ENCODE measurements around the gene SH3BP1. TPM values are rescaled to one million over a fixed set of nuclear protein-coding genes. Genes with fewer than 3 reads are reported as not detected.
"Not testable (repeated sequence)": the region's sequence is repeated elsewhere in the genome, so short reads cannot be mapped to it uniquely, and the experiment has no call there.

The SH3BP1 gene
- total and polyA plus RNA-seq, 7 experiments from 2014 or later, result 12.9 to 157 (median 80.4) TPM

DNA sequence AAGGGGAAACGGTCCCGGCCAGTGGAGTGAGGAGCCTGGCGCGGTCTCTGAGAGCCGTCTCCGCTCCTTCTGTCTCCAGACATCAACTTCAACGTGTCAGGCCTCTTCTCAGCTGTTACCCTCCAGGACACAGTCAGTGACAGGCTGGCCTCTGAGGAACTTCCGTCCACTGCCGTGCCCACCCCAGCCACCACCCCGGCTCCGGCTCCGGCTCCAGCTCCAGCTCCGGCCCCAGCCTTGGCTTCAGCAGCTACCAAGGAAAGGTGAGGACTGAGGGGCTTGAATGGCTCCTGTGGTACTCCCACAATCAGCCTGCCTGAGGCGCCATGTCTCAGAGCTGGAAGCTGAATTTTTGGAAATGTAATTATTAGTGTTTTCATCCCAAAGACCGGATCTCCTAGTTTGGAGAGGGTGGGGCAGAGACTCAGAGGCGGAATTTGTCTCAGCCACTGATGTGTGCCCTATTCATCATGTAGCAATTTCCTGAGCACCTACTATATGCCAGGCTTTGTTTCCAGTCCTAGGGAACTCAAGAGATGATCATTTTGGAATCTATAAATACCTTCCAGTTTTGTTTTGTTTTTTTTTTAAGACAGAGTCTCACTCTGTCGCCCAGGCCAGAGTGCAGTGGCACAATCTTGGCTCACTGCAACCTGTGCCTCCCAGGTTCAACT, 11.1 kb downstream of the SH3BP1 start:
- no peak for ATAC-seq
- H3K9me3 ChIP-seq (ENCODE audit: control insufficient read depth in 2 of 3, low read length in 3 of 3), result no peaks in the 10 kb centered on the region
- Mint-ChIP-seq H3K9me3 (no peaks in the 10 kb centered on the region), H3K36me3 (peaks cover 0 to 25% (median 5%) of the 10 kb centered on the region in 5 donors), H3K27ac (no peak overlapping the region), H3K4me3 (no peak overlapping the region), H3K27me3 (no peaks in the 10 kb centered on the region), H3K4me1 (peaks cover 0 to 12% (median 0%) of the 10 kb centered on the region in 7 donors)
- POLR2A ChIA-PET, result interaction anchor here (1.1 kb wide), 4 partner anchors 8 to 33 kb away, joined by 3 to 4 read pairs (median 3); partner anchors contain the start of gene PDXP
- H3K4me1 ChIP-seq (ENCODE audit: control insufficient read depth in 2 of 2, insufficient read depth in 2 of 2, low read length in 2 of 2), result no peaks in the 10 kb centered on the region
- peaks cover 21 to 90% (median 46%) of the 10 kb centered on the region in 3 experiments for H3K36me3 ChIP-seq (ENCODE audit: control insufficient read depth in 2 of 3, insufficient read depth in 3 of 3, low read length in 3 of 3)
- H3K4me3 ChIP-seq (ENCODE audit: low read length), result no peak overlapping the region
- CTCF ChIA-PET, result no interaction called here
- no peaks in the 10 kb centered on the region for H3K27me3 ChIP-seq (ENCODE audit: control insufficient read depth in 2 of 2, insufficient read depth in 2 of 2, low read length in 2 of 2)
- H3K27ac ChIP-seq (ENCODE audit: low read depth, low read length), result no peak overlapping the region
- intact Hi-C loops (cut with micrococcal nuclease), result loop anchor here in 1 of 2 donors (10.0 kb wide), 1 partner anchor 194 kb away; the partner anchor contains the start of genes ANKRD54 and EIF3L
- DNase-seq, result no peak

GRCh38 chr22:37654563-37655251, 15.2 kb downstream of the SH3BP1 start:
- no peak overlapping the region for H3K27ac ChIP-seq (ENCODE audit: low read depth, low read length)
- Mint-ChIP-seq H3K27me3 (no peaks in the 10 kb centered on the region), H3K27ac (peak overlapping the region in 3 of 9 donors; percentile 38 to 56 (median 42)), H3K4me3 (no peak overlapping the region), H3K36me3 (peaks cover 0 to 14% (median 5%) of the 10 kb centered on the region in 5 donors), H3K4me1 (peaks cover 9 to 21% (median 16%) of the 10 kb centered on the region in 7 donors), H3K9me3 (no peaks in the 10 kb centered on the region)
- no peaks in the 10 kb centered on the region for H3K27me3 ChIP-seq (ENCODE audit: control insufficient read depth in 2 of 2, insufficient read depth in 2 of 2, low read length in 2 of 2)
- H3K4me3 ChIP-seq (ENCODE audit: low read length), result no peak overlapping the region
- H3K4me1 ChIP-seq (ENCODE audit: control insufficient read depth in 2 of 2, insufficient read depth in 2 of 2, low read length in 2 of 2), result peaks cover 13% of the 10 kb centered on the region in 2 donors
- intact Hi-C loops (cut with micrococcal nuclease), result loop anchor here in 1 of 2 donors (10.0 kb wide), 1 partner anchor 190 kb away; the partner anchor contains the start of genes ANKRD54 and EIF3L
- peaks cover 14 to 49% (median 30%) of the 10 kb centered on the region in 3 experiments for H3K36me3 ChIP-seq (ENCODE audit: control insufficient read depth in 2 of 3, insufficient read depth in 3 of 3, low read length in 3 of 3)
- ATAC-seq (no peak), DNase-seq (no peak)
- POLR2A ChIA-PET, result interaction anchor here (1.1 to 6.4 kb wide), 3 partner anchors 12 to 19 kb away, joined by 3 to 142 read pairs (median 5); partner anchors contain the start of gene LGALS1
- CTCF ChIA-PET, result interaction anchor here (0.6 to 5.4 kb wide), 2 partner anchors 12 to 24 kb away, joined by 3 to 36 read pairs; no protein-coding TSS in a partner anchor
- no peaks in the 10 kb centered on the region for H3K9me3 ChIP-seq (ENCODE audit: control insufficient read depth in 2 of 3, low read length in 3 of 3)

DNA sequence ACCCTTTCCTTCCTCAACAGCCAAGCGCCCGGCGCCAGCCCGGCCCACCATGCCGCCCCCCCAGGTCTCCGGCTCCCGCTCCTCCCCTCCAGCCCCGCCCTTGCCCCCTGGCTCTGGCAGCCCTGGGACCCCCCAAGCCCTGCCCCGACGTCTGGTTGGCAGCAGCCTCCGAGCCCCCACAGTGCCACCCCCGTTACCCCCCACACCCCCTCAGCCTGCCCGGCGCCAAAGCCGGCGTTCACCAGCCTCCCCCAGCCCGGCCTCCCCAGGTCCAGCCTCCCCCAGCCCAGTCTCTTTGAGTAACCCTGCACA, 15.7 kb downstream of the SH3BP1 start:
- Mint-ChIP-seq H3K9me3 (no peaks in the 10 kb centered on the region), H3K4me1 (peaks cover 14 to 26% (median 21%) of the 10 kb centered on the region in 7 donors), H3K36me3 (peaks cover 0 to 12% (median 5%) of the 10 kb centered on the region in 5 donors), H3K27me3 (no peaks in the 10 kb centered on the region), H3K4me3 (no peak overlapping the region), H3K27ac (no peak overlapping the region)
- intact Hi-C loops (cut with micrococcal nuclease), result loop anchor here in 1 of 2 donors (10.0 kb wide), 1 partner anchor 190 kb away; the partner anchor contains the start of genes ANKRD54 and EIF3L
- no peak overlapping the region for H3K27ac ChIP-seq (ENCODE audit: low read depth, low read length)
- H3K36me3 ChIP-seq (ENCODE audit: control insufficient read depth in 2 of 3, insufficient read depth in 3 of 3, low read length in 3 of 3), result peaks cover 14 to 44% (median 28%) of the 10 kb centered on the region in 3 experiments
- H3K9me3 ChIP-seq (ENCODE audit: control insufficient read depth in 2 of 3, low read length in 3 of 3), result no peaks in the 10 kb centered on the region
- H3K4me3 ChIP-seq (ENCODE audit: low read length), result no peak overlapping the region
- H3K27me3 ChIP-seq (ENCODE audit: control insufficient read depth in 2 of 2, insufficient read depth in 2 of 2, low read length in 2 of 2), result no peaks in the 10 kb centered on the region
- CTCF ChIA-PET, result interaction anchor here (0.6 to 5.4 kb wide), 2 partner anchors 13 to 24 kb away, joined by 3 to 36 read pairs; no protein-coding TSS in a partner anchor
- H3K4me1 ChIP-seq (ENCODE audit: control insufficient read depth in 2 of 2, insufficient read depth in 2 of 2, low read length in 2 of 2), result peaks cover 18% of the 10 kb centered on the region in 2 donors
- POLR2A ChIA-PET, result interaction anchor here (6.4 kb wide), 1 partner anchor 19 kb away, joined by 142 read pairs; the partner anchor contains the start of gene LGALS1
- no peak for DNase-seq
- ATAC-seq, result no peak

- H3K27ac Mint-ChIP-seq, result peak overlapping the region in 7 of 9 donors; percentile 22 to 88 (median 69)
- intact Hi-C loops (cut with micrococcal nuclease), result loop anchor here in 1 of 2 donors (10.0 kb wide), 1 partner anchor 188 kb away; the partner anchor contains the start of genes ANKRD54 and EIF3L
Measured at GRCh38 chr22:37656583-37656982, 17.1 kb downstream of the SH3BP1 start.

DNA sequence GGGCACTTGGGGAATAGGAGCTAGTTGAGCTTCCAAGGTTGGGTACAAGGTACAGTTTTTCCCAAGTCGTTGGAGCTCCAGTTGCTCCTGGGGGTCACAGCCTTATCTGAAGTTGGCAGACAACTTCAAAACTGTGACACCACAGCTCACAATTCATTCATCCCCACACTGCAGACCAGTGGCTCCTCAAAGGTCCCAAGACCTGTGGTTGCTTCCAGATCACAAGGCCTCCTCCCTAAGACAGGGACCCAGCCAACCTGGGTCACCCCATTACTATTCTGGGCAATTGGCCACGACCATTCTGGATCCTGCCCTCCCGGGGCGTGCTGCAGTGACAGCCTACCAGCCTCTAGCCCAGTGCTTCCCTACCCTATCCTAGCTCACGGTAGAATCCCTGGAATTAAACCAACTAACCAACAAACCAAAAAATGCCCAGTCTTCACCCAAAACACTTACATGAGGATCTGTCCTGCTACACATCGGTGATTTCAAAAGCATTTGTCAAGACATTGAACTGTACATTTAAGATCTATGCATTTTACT, 18.2 kb downstream of the SH3BP1 start:
- Histone ChIP-seq H3K36me3 (ENCODE audit: control insufficient read depth in 2 of 3, insufficient read depth in 3 of 3, low read length in 3 of 3) (peaks cover 0 to 21% (median 9%) of the 10 kb centered on the region in 3 experiments), H3K27ac (ENCODE audit: low read depth, low read length) (peak overlapping the region; percentile 75)
- H3K4me3 Mint-ChIP-seq, result peak overlapping the region; percentile 84 to 95 (median 89)

More at GRCh38 chr22:37656583-37656982, 17.1 kb downstream of the SH3BP1 start:
- H3K27me3 ChIP-seq (ENCODE audit: control insufficient read depth in 2 of 2, insufficient read depth in 2 of 2, low read length in 2 of 2); H3K9me3 Mint-ChIP-seq; H3K36me3 Mint-ChIP-seq; H3K27me3 Mint-ChIP-seq; H3K27ac ChIP-seq (ENCODE audit: low read depth, low read length); ATAC-seq; H3K4me3 ChIP-seq (ENCODE audit: low read length); H3K4me3 Mint-ChIP-seq; H3K9me3 ChIP-seq (ENCODE audit: control insufficient read depth in 2 of 3, low read length in 3 of 3); DNase-seq: not testable (repeated sequence)
- ChIA-PET POLR2A (interaction anchor here (1.1 to 6.4 kb wide), 4 partner anchors 17 to 35 kb away, joined by 5 to 142 read pairs (median 51); partner anchors contain the start of genes LGALS1 and SH3BP1), CTCF (interaction anchor here (1.7 to 5.4 kb wide), 2 partner anchors 14 to 18 kb away, joined by 4 to 36 read pairs; no protein-coding TSS in a partner anchor)
- H3K4me1 ChIP-seq (ENCODE audit: control insufficient read depth in 2 of 2, insufficient read depth in 2 of 2, low read length in 2 of 2), result peaks cover 23 to 26% of the 10 kb centered on the region in 2 donors
- peaks cover 23 to 40% (median 35%) of the 10 kb centered on the region in 7 donors for H3K4me1 Mint-ChIP-seq
- peaks cover 5 to 30% (median 17%) of the 10 kb centered on the region in 3 experiments for H3K36me3 ChIP-seq (ENCODE audit: control insufficient read depth in 2 of 3, insufficient read depth in 3 of 3, low read length in 3 of 3)

More for the DNA sequence above, 18.2 kb downstream of the SH3BP1 start:
- DNase-seq, result no peak
- no peaks in the 10 kb centered on the region for H3K9me3 Mint-ChIP-seq
- CTCF ChIA-PET, result interaction anchor here (0.5 to 5.4 kb wide), 17 partner anchors 9 to 960 kb away, joined by 3 to 36 read pairs (median 4); partner anchors contain the start of genes GGA1 and NOL12
- intact Hi-C loops (cut with micrococcal nuclease), result loop anchor here (1.0 to 10.0 kb wide), 8 partner anchors 14 to 187 kb away; partner anchors contain the start of genes SH3BP1 (in 2 of the 2), ANKRD54 (in 1 of the 2), EIF3L (in 1 of the 2) and GGA1 (in 1 of the 2)
- POLR2A ChIA-PET, result interaction anchor here (0.8 to 6.4 kb wide), 14 partner anchors 7 to 55 kb away, joined by 3 to 142 read pairs (median 14); partner anchors contain the start of genes GGA1, LGALS1, NOL12 and SH3BP1
- Histone ChIP-seq H3K4me1 (ENCODE audit: control insufficient read depth in 2 of 2, insufficient read depth in 2 of 2, low read length in 2 of 2) (peaks cover 23 to 26% of the 10 kb centered on the region in 2 donors), H3K27me3 (ENCODE audit: control insufficient read depth in 2 of 2, insufficient read depth in 2 of 2, low read length in 2 of 2) (no peaks in the 10 kb centered on the region), H3K9me3 (ENCODE audit: control insufficient read depth in 2 of 3, low read length in 3 of 3) (no peaks in the 10 kb centered on the region), H3K4me3 (ENCODE audit: low read length) (peak overlapping the region; percentile 43)
- no peaks in the 10 kb centered on the region for H3K27me3 Mint-ChIP-seq
- peaks cover 0 to 8% (median 0%) of the 10 kb centered on the region in 5 donors for H3K36me3 Mint-ChIP-seq
- no peak for ATAC-seq
- peak overlapping the region; percentile 82 to 98 (median 91) for H3K27ac Mint-ChIP-seq
- H3K4me1 Mint-ChIP-seq, result peaks cover 27 to 45% (median 41%) of the 10 kb centered on the region in 7 donors
